ENCODE results near the gene LAD1.

Gene LAD1

GRCh38 chr1:201374364-201374763 is 24.8 kb downstream of the LAD1 start:
- no peak overlapping the region for H3K9ac ChIP-seq (ENCODE audit: low read depth, low read length)
- H3K4me2 ChIP-seq (ENCODE audit: low read length), result peak overlapping the region; percentile 70
- peaks cover 47% of the 10 kb centered on the region for H3K27me3 ChIP-seq (ENCODE audit: control insufficient read depth, insufficient read depth, low read length)

GRCh38 chr1:201371792-201372191 is 27.3 kb downstream of the LAD1 start:
- H3K4me2 ChIP-seq (ENCODE audit: low read length), result no peak overlapping the region
- no peaks in the 10 kb centered on the region for H3K9me3 ChIP-seq (replicated peaks; ENCODE audit: low read length)
- peaks cover 47% of the 10 kb centered on the region for H3K27me3 ChIP-seq (ENCODE audit: control insufficient read depth, insufficient read depth, low read length)
- no peaks in the 10 kb centered on the region for H3K36me3 ChIP-seq (ENCODE audit: insufficient read depth, low read length)
- H3K4me1 ChIP-seq (ENCODE audit: control insufficient read depth, insufficient read depth, low read length), result no peaks in the 10 kb centered on the region
- H3K4me3 ChIP-seq (ENCODE audit: low read length), result no peak overlapping the region
- H3K9ac ChIP-seq (ENCODE audit: low read depth, low read length), result no peak overlapping the region

More at GRCh38 chr1:201374364-201374763, 24.8 kb downstream of the LAD1 start:
- peaks cover 9% of the 10 kb centered on the region for H3K4me1 ChIP-seq (ENCODE audit: control insufficient read depth, insufficient read depth, low read length)
- H3K4me3 ChIP-seq (ENCODE audit: low read length), result no peak overlapping the region
- no peaks in the 10 kb centered on the region for H3K36me3 ChIP-seq (ENCODE audit: insufficient read depth, low read length)
- no peaks in the 10 kb centered on the region for H3K9me3 ChIP-seq (replicated peaks; ENCODE audit: low read length)

DNA sequence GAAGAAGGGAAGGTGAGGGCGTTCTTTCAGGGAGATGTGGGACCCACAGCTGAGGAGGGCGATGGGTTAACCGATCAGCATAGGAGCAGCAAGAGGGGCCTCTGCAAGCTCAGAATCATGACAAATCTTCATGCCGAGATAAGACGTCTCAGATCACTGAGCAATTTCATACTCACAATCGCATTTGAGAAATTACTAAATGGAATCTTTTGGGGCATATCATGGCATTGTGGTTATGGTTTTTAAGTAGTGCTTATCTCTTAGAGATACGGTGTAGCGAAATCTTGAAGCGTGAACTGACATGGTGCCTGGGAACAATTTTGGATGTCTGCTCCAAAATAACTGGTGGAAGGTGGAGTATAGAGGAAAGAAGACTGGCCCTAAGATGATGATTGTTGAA is 27.8 kb downstream of the LAD1 start:
- peaks cover 47% of the 10 kb centered on the region for H3K27me3 ChIP-seq (ENCODE audit: control insufficient read depth, insufficient read depth, low read length)
- H3K36me3 ChIP-seq (ENCODE audit: insufficient read depth, low read length), result no peaks in the 10 kb centered on the region
- H3K4me3 ChIP-seq (ENCODE audit: low read length), result no peak overlapping the region
- no peak overlapping the region for H3K9ac ChIP-seq (ENCODE audit: low read depth, low read length)
- no peaks in the 10 kb centered on the region for H3K4me1 ChIP-seq (ENCODE audit: control insufficient read depth, insufficient read depth, low read length)
- no peaks in the 10 kb centered on the region for H3K9me3 ChIP-seq (replicated peaks; ENCODE audit: low read length)
- H3K4me2 ChIP-seq (ENCODE audit: low read length), result no peak overlapping the region

DNA sequence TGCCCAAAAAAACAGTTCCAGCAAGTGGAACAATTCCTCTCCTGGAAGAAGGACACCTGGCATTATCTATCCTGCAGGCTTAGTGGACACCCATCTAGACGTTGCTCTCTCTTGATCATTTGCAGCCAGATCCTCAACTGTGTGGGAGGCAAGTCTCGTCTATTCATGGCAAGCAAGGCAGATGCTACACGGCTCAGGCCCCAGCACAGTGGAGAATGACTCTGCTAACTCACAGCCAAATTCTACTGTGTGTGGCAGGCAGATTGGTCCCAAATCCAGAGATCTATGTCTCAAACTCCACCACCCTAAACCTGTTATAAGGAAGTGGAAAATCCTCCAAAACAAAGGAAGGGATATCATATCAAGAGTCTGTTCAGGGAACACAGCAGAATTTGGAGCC is 28.6 kb downstream of the LAD1 start:
- H3K27me3 ChIP-seq (ENCODE audit: control insufficient read depth, insufficient read depth, low read length), result peaks cover 40% of the 10 kb centered on the region
- no peak overlapping the region for H3K4me2 ChIP-seq (ENCODE audit: low read length)
- no peaks in the 10 kb centered on the region for H3K36me3 ChIP-seq (ENCODE audit: insufficient read depth, low read length)
- H3K9ac ChIP-seq (ENCODE audit: low read depth, low read length), result no peak overlapping the region
- H3K4me3 ChIP-seq (ENCODE audit: low read length), result no peak overlapping the region
- H3K4me1 ChIP-seq (ENCODE audit: control insufficient read depth, insufficient read depth, low read length), result no peaks in the 10 kb centered on the region
- H3K9me3 ChIP-seq (replicated peaks; ENCODE audit: low read length), result no peaks in the 10 kb centered on the region

DNA sequence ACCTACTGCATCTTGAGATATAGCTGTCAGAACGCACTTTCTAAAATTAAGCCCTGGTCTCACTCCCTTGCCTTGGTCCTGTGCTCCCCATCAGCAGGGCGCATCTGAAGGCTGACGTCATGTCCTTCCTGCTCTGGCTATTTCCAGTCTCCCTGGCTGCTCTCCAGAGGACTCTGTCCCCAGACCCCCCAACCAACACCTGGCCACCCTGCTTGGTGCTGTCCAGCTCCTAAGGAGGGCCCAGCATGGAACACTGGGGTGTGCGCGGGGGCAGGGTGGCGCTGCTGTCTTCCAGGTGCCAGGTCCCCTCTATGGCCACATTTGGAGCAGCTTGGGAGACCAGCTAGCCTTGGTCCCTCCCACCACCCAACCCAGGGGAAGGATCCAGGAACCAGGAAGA is 29.9 kb downstream of the LAD1 start:
- peaks cover 27% of the 10 kb centered on the region for H3K27me3 ChIP-seq (ENCODE audit: control insufficient read depth, insufficient read depth, low read length)

GRCh38 chr1:201366696-201367095 is 32.4 kb downstream of the LAD1 start:
- Histone ChIP-seq H3K4me3 (ENCODE audit: low read length) (no peak overlapping the region), H3K4me1 (ENCODE audit: control insufficient read depth, insufficient read depth, low read length) (no peaks in the 10 kb centered on the region), H3K9me3 (replicated peaks; ENCODE audit: low read length) (no peaks in the 10 kb centered on the region), H3K9ac (ENCODE audit: low read depth, low read length) (no peak overlapping the region), H3K4me2 (ENCODE audit: low read length) (no peak overlapping the region), H3K36me3 (ENCODE audit: insufficient read depth, low read length) (no peaks in the 10 kb centered on the region), H3K27me3 (ENCODE audit: control insufficient read depth, insufficient read depth, low read length) (peaks cover 25% of the 10 kb centered on the region)

More for the DNA sequence above, 29.9 kb downstream of the LAD1 start:
- no peaks in the 10 kb centered on the region for H3K4me1 ChIP-seq (ENCODE audit: control insufficient read depth, insufficient read depth, low read length)
- no peaks in the 10 kb centered on the region for H3K9me3 ChIP-seq (replicated peaks; ENCODE audit: low read length)
- no peaks in the 10 kb centered on the region for H3K36me3 ChIP-seq (ENCODE audit: insufficient read depth, low read length)
- no peak overlapping the region for H3K9ac ChIP-seq (ENCODE audit: low read depth, low read length)
- H3K4me3 ChIP-seq (ENCODE audit: low read length), result no peak overlapping the region
- no peak overlapping the region for H3K4me2 ChIP-seq (ENCODE audit: low read length)

DNA sequence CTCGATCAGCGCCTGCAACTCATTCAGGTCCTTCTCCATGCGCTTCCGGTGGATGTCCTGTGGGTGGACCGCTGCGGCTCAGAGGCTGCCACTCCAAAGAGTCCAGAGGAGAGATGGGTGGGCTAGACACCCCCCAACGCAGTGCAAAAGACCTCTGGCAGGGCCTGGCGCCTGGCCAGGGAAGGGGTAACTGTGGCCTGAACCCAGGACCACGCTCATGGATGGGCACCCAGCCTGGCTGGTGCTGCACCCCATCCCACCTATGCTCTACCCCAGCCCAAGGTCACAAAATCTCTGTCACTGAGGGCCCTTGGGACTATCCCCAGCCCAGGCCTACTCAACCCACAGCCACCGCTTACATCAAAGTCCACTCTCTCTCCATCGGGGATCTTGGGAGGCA is 33.9 kb downstream of the LAD1 start:
- peaks cover 21% of the 10 kb centered on the region for H3K27me3 ChIP-seq (ENCODE audit: control insufficient read depth, insufficient read depth, low read length)

GRCh38 chr1:201364808-201365105 is 34.4 kb downstream of the LAD1 start:
- no peaks in the 10 kb centered on the region for H3K4me1 ChIP-seq (ENCODE audit: control insufficient read depth, insufficient read depth, low read length)
- H3K36me3 ChIP-seq (ENCODE audit: insufficient read depth, low read length), result no peaks in the 10 kb centered on the region
- peaks cover 17% of the 10 kb centered on the region for H3K27me3 ChIP-seq (ENCODE audit: control insufficient read depth, insufficient read depth, low read length)
- H3K9ac ChIP-seq (ENCODE audit: low read depth, low read length), result no peak overlapping the region
- no peaks in the 10 kb centered on the region for H3K9me3 ChIP-seq (replicated peaks; ENCODE audit: low read length)
- no peak overlapping the region for H3K4me2 ChIP-seq (ENCODE audit: low read length)
- no peak overlapping the region for H3K4me3 ChIP-seq (ENCODE audit: low read length)

More for the DNA sequence above, 33.9 kb downstream of the LAD1 start:
- Histone ChIP-seq H3K36me3 (ENCODE audit: insufficient read depth, low read length) (no peaks in the 10 kb centered on the region), H3K4me2 (ENCODE audit: low read length) (no peak overlapping the region), H3K4me3 (ENCODE audit: low read length) (no peak overlapping the region), H3K9me3 (replicated peaks; ENCODE audit: low read length) (no peaks in the 10 kb centered on the region), H3K9ac (ENCODE audit: low read depth, low read length) (no peak overlapping the region), H3K4me1 (ENCODE audit: control insufficient read depth, insufficient read depth, low read length) (no peaks in the 10 kb centered on the region)

DNA sequence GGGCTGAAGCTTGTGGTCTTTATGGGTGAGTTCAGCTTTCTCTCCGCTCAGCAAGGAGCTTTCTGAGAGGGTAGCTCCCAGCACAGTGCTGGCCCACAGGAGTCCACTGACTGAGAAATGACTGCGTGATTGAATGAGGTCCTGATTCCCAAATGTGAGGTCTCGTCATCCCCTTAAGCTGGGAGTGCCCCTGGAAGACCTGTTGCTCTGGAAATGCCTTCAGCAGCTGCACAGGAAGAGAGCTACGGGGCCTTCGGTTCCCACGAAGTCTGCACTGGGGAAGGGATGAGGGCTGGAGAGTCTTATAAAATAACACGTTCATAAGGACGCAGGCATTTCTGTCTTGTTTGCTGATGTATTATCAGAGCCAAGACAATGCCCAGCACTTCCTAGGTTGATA is 35.7 kb downstream of the LAD1 start:
- H3K4me2 ChIP-seq (ENCODE audit: low read length), result no peak overlapping the region
- no peak overlapping the region for H3K9ac ChIP-seq (ENCODE audit: low read depth, low read length)
- no peak overlapping the region for H3K4me3 ChIP-seq (ENCODE audit: low read length)
- H3K36me3 ChIP-seq (ENCODE audit: insufficient read depth, low read length), result no peaks in the 10 kb centered on the region
- H3K27me3 ChIP-seq (ENCODE audit: control insufficient read depth, insufficient read depth, low read length), result peaks cover 14% of the 10 kb centered on the region
- no peaks in the 10 kb centered on the region for H3K9me3 ChIP-seq (replicated peaks; ENCODE audit: low read length)
- peaks cover 5% of the 10 kb centered on the region for H3K4me1 ChIP-seq (ENCODE audit: control insufficient read depth, insufficient read depth, low read length)

GRCh38 chr1:201362906-201363305 is 36.2 kb downstream of the LAD1 start:
- H3K4me1 ChIP-seq (ENCODE audit: control insufficient read depth, insufficient read depth, low read length), result peaks cover 5% of the 10 kb centered on the region
- H3K9me3 ChIP-seq (replicated peaks; ENCODE audit: low read length), result no peaks in the 10 kb centered on the region
- no peaks in the 10 kb centered on the region for H3K36me3 ChIP-seq (ENCODE audit: insufficient read depth, low read length)
- no peak overlapping the region for H3K4me3 ChIP-seq (ENCODE audit: low read length)
- H3K4me2 ChIP-seq (ENCODE audit: low read length), result no peak overlapping the region
- peaks cover 14% of the 10 kb centered on the region for H3K27me3 ChIP-seq (ENCODE audit: control insufficient read depth, insufficient read depth, low read length)
- no peak overlapping the region for H3K9ac ChIP-seq (ENCODE audit: low read depth, low read length)

DNA sequence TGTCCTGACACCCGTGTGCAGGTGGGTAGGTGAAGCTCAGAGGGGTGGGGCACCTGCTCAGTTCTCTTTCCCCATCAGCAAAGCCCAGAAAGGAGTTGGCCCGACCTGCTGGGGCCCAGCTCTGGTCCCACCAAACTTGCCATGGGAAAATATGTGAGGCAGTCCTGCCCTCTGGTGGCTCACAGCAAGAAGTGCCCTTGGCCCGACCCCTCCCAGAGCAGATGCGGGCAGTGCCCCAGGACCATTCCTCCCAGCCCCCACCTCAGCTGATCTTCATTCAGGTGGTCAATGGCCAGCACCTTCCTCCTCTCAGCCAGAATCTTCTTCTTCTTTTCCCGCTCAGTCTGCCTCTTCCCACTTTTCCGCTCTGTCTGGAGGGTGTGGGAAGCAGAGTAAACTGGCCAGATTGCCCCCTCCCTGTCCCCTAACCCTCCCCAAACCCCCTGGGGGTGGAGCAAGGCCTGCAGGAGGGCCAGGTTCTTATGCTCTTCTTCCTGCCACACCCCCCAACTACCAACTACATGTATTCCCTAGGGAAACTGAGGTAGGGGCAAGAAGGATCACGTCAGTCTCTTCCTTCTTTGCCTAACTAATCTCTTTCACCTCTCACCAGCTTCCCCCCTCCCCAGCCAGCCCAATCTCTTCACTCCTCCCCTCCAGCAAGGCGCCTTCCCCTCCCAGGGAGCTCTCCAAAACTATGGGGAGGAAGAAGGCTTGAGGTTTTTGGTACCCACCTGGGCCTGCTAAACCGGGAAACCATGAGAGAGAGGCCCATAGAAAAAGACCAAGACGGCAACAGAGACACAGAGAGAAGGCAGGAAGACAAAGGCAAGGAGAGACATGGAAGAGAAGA is 37.2 kb downstream of the LAD1 start:
- Histone ChIP-seq H3K4me1 (ENCODE audit: control insufficient read depth, insufficient read depth, low read length) (peaks cover 5% of the 10 kb centered on the region), H3K9me3 (replicated peaks; ENCODE audit: low read length) (no peaks in the 10 kb centered on the region), H3K9ac (ENCODE audit: low read depth, low read length) (no peak overlapping the region), H3K27me3 (ENCODE audit: control insufficient read depth, insufficient read depth, low read length) (peaks cover 14% of the 10 kb centered on the region), H3K4me3 (ENCODE audit: low read length) (no peak overlapping the region), H3K4me2 (ENCODE audit: low read length) (no peak overlapping the region), H3K36me3 (ENCODE audit: insufficient read depth, low read length) (no peaks in the 10 kb centered on the region)
